ENCODE data around the gene FSTL5. TPM values are rescaled to one million over a fixed set of nuclear protein-coding genes. Genes with fewer than 3 reads are reported as not detected.

Gene FSTL5
- total and polyA plus RNA-seq, 2 donors (not counting 3 experiments of a cell fraction or from before 2014, with no cell fraction given): 1.3 to 1.9 TPM

DNA sequence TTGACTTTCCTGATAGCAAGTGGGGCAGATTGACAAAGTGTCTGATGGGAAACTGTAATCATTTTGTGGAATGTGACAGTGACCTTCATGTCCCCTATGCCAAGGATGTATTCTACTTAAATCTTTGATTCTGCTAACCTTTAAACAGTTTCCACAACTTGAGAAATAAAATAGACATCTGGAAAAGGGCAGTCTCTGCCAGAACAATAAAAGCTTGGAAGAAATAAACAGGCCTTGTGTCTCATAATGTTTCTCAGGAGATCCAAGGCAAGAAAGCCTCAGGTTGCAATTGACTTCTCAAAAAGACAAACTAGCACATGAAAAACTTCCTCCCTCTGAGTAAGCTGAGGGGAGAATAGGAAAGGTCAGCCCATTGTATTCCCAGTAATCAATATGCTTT, 174.9 kb downstream of the FSTL5 start:
- intact Hi-C loops (cut with micrococcal nuclease) (no loop called here), dilution Hi-C loops (cut with MboI; ENCODE audit: extremely low pct_ligation_motif_present, low sequenced_read_pairs) (no loop called here)
- Histone ChIP-seq H2AFZ (ENCODE audit: low read depth, low read length) (no peak overlapping the region), H3K9me3 (replicated peaks; ENCODE audit: control insufficient read depth, insufficient read depth, low read length) (no peaks in the 10 kb centered on the region), H3K36me3 (ENCODE audit: control insufficient read depth in 2 of 2, extremely low read depth in 1 of 2, insufficient read depth in 2 of 2, low read length in 2 of 2) (no peaks in the 10 kb centered on the region), H3K27me3 (ENCODE audit: control insufficient read depth in 2 of 2, insufficient read depth in 2 of 2, low read length in 2 of 2) (no peaks in the 10 kb centered on the region), H3K4me2 (ENCODE audit: insufficient read depth, low read length) (no peak overlapping the region), H3K9me1 (replicated peaks; ENCODE audit: control insufficient read depth, extremely low read depth, insufficient read depth, low read length) (no peaks in the 10 kb centered on the region), H3K4me3 (replicated peaks in 1 of 3; ENCODE audit: insufficient read depth in 1 of 3, low read depth in 1 of 3, low read length in 3 of 3) (no peak overlapping the region), H4K20me1 (replicated peaks; ENCODE audit: control insufficient read depth, extremely low read depth, insufficient read depth, low read length) (no peaks in the 10 kb centered on the region), H3K9ac (replicated peaks; ENCODE audit: extremely low read depth, insufficient read depth, low read length) (no peak overlapping the region), H3K79me2 (ENCODE audit: control insufficient read depth, insufficient read depth, low read length) (no peaks in the 10 kb centered on the region), H3K4me1 (ENCODE audit: control insufficient read depth, extremely low read depth, insufficient read depth, low read length) (no peaks in the 10 kb centered on the region), H3K27ac (ENCODE audit: insufficient read depth, low read depth, low read length) (no peak overlapping the region)
- DNase-seq (ENCODE audit: low read depth, low spot score): no peak
- TF ChIP-seq, protein P1, sequence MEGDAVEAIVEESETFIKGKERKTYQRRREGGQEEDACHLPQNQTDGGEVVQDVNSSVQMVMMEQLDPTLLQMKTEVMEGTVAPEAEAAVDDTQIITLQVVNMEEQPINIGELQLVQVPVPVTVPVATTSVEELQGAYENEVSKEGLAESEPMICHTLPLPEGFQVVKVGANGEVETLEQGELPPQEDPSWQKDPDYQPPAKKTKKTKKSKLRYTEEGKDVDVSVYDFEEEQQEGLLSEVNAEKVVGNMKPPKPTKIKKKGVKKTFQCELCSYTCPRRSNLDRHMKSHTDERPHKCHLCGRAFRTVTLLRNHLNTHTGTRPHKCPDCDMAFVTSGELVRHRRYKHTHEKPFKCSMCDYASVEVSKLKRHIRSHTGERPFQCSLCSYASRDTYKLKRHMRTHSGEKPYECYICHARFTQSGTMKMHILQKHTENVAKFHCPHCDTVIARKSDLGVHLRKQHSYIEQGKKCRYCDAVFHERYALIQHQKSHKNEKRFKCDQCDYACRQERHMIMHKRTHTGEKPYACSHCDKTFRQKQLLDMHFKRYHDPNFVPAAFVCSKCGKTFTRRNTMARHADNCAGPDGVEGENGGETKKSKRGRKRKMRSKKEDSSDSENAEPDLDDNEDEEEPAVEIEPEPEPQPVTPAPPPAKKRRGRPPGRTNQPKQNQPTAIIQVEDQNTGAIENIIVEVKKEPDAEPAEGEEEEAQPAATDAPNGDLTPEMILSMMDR (IDR thresholded peaks at IDR 0.05; ENCODE audit: extremely low read depth in 1 of 2, insufficient read depth in 1 of 2, low read depth in 1 of 2, low read length in 2 of 2): no peak
- TF ChIP-seq MYC (IDR thresholded peaks at IDR 0.05; ENCODE audit: low read depth, low read length) (no peak), EZH2 (IDR thresholded peaks at IDR 0.05; ENCODE audit: borderline replicate concordance, low read depth, low read length, severe bottlenecking) (no peak), POLR2A (IDR thresholded peaks at IDR 0.05; ENCODE audit: low read depth, low read length) (no peak), JUN (IDR thresholded peaks at IDR 0.05; ENCODE audit: borderline replicate concordance, insufficient read depth, insufficient read length, low read depth) (no peak), FOS (IDR thresholded peaks at IDR 0.05; ENCODE audit: borderline replicate concordance, insufficient read depth, low read length) (no peak), GATA2 (IDR thresholded peaks at IDR 0.05; ENCODE audit: insufficient read depth, insufficient read length, low read depth, low read length) (no peak)
- TF ChIP-seq, protein P2, sequence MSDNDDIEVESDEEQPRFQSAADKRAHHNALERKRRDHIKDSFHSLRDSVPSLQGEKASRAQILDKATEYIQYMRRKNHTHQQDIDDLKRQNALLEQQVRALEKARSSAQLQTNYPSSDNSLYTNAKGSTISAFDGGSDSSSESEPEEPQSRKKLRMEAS (IDR thresholded peaks at IDR 0.05; ENCODE audit: insufficient read depth, insufficient read length): no peak
- POLR2A ChIA-PET: no interaction called here
- FAIRE-seq: no peak
- CTCF ChIA-PET: interaction anchor here (1.3 kb wide), 1 partner anchor 23 kb away, joined by 3 read pairs; no protein-coding TSS in a partner anchor
- BruUV-seq (replicated peaks): no TSS peak

All from endothelial cell of umbilical vein (primary cell).